H1 (cell line): ENCODE results near the gene ELOA.

ENCODE experiments used
- ATF2 ChIP-seq: IDR thresholded peaks from 2 replicates; pipeline ENCODE4 v1.6.1; 2012; ENCODE audit warnings: low read length, inconsistent platforms
- KDM5A ChIP-seq: fragments of 200-600 bp; IDR thresholded peaks from 2 replicates; pipeline ENCODE4 v1.7.1; 2012; ENCODE audit warnings: mild to moderate bottlenecking, low read length, inconsistent platforms, mixed read lengths
- POLR2AphosphoS5 ChIP-seq: IDR thresholded peaks from 2 replicates; pipeline ENCODE4 v1.6.1; 2011; ENCODE audit warnings: low read depth, low read length
- SIRT6 ChIP-seq: IDR thresholded peaks from one replicate; pipeline ENCODE4 v1.7.1; 2012; ENCODE audit warnings: low read length, inconsistent platforms
- TF ChIP-seq, protein P1 (sequence below), 3 experiments: IDR thresholded peaks; 1 replicate in 2 of 3; 2 replicates in 1 of 3; pipeline versions ENCODE4 v1.5.1 to v1.6.1; 2011; ENCODE audit warnings: low read length in 3 of 3, mild to moderate bottlenecking in 3 of 3, inconsistent platforms in 2 of 3, low read depth in 1 of 3, moderate library complexity in 1 of 3; ENCODE audit not compliant: insufficient read depth in 1 of 3; ENCODE audit errors: control extremely low read depth in 1 of 3

GRCh38 chr1:23756676-23757075 lies 13.4 kb downstream of the ELOA start:
- no peak for TF ChIP-seq POLR2AphosphoS5
- TF ChIP-seq, protein P1, sequence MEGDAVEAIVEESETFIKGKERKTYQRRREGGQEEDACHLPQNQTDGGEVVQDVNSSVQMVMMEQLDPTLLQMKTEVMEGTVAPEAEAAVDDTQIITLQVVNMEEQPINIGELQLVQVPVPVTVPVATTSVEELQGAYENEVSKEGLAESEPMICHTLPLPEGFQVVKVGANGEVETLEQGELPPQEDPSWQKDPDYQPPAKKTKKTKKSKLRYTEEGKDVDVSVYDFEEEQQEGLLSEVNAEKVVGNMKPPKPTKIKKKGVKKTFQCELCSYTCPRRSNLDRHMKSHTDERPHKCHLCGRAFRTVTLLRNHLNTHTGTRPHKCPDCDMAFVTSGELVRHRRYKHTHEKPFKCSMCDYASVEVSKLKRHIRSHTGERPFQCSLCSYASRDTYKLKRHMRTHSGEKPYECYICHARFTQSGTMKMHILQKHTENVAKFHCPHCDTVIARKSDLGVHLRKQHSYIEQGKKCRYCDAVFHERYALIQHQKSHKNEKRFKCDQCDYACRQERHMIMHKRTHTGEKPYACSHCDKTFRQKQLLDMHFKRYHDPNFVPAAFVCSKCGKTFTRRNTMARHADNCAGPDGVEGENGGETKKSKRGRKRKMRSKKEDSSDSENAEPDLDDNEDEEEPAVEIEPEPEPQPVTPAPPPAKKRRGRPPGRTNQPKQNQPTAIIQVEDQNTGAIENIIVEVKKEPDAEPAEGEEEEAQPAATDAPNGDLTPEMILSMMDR (IDR thresholded peaks at IDR 0.05; ENCODE audit: control extremely low read depth in 1 of 3, insufficient read depth in 1 of 3, low read depth in 1 of 3, low read length in 3 of 3): no peak
- no peak for TF ChIP-seq ATF2
- no peak for TF ChIP-seq KDM5A
- TF ChIP-seq SIRT6: no peak
